Fibroblast of skin of left quadriceps (primary cell): Measurements from ENCODE around the gene PRSS33.

Source experiments
- DNase-seq, 2 experiments: peaks; one replicate each; pipeline ENCODE4 v3.0.0-alpha.2; 2013; ENCODE audit warnings: low read depth in 2 of 2

The PRSS33 gene

DNA sequence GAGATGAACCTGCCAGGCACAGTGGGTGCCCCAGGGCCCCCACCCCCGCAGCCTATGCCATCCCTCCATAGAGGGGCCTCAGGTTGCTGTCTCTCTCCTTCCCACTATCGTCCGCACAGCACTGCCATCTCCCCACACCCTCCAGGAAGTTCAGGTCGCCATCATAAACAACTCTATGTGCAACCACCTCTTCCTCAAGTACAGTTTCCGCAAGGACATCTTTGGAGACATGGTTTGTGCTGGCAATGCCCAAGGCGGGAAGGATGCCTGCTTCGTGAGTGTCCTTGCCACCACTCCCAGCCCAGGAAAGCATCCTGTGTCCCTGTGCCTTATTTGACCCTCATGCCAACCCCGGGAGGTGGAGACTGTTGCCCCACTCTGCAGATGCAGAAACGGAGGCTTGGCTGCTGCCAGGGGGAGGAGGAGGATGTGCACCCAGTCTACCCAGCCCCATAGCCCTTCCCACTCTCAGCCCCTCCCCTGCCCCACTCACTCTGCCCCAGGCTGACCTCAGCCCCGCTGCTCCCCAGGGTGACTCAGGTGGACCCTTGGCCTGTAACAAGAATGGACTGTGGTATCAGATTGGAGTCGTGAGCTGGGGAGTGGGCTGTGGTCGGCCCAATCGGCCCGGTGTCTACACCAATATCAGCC is 33.6 kb upstream of the PRSS33 start:
- no peak for DNase-seq

DNA sequence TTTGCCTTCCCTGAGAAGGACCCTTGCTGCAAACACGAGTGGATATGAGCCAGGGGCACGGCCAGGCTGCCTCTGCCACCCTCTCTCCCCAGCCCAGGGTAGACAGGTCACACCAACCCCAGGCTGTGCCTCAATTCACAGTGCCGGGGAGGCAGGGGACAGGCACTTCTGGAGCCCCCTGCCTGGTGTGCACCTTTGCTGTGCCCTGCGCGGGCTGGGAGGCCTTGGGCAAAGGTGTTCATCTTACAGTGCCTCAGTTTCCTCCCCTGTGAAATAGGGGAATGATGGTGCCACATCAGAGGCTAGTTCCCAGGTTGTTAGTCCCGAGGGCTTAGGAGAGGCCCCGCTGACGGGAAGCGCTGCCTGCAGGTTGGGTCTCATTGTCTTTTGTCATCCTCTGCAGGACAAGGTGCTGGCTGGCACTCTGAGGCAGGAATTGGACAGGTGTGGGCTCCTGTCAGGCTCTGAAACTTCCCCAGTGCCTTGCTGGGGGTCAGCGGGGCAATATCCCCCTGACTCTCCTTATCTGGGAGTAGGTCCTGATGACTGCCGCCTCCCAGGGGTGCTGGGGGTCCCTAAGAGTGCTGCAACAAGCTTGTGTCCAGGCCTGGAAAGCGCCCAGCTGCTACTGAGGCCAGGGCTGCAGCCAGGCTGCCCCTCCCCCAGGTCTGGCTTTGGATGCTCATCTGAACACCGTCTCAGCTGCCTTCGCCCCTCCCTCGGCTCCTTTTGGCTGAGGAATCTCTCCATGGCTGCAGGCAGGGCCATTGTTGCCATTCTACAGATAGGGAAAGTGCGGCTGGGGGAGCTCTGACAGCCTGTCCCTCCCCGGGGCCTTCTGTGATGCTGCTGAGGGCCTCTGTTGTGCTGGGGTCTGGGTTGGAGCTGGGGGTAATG is 32.8 kb upstream of the PRSS33 start:
- no peak for DNase-seq

DNA sequence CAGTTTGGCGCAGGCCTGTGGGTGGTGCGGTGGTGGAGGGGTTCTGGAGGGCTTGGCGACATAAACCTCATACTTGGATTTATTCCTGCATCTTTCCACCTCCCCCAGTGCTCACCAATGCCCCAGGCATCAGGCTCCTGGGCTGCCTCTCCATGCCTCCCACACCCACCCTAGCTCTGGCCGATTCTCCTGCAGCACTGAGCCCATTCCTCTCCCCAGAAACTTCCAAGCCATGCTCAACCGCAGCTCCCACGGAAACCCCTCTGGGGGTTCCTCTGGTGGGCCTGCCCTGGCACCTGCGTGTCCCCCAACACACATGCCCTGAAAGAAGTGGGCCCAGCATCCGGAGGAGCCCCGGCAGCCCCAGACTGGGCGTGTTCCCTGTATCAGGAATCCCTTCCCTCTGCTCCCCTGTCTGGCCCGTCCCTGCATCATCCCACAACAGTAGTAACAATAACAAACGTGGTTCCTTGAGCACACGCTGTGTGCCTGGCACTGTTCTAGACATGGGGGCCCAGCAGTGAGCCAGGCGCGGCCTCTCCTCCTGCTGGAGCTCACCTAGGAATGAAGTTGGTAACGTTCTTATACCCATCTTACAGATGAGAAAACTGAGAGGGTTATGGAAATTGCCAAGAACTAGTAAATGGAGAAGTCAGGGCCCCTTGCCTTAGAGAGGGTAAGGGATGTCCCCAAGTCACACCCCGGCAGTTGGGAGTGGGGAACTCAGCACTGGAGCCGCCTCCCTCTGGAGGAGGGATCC is 32.0 kb upstream of the PRSS33 start:
- DNase-seq: no peak

DNA sequence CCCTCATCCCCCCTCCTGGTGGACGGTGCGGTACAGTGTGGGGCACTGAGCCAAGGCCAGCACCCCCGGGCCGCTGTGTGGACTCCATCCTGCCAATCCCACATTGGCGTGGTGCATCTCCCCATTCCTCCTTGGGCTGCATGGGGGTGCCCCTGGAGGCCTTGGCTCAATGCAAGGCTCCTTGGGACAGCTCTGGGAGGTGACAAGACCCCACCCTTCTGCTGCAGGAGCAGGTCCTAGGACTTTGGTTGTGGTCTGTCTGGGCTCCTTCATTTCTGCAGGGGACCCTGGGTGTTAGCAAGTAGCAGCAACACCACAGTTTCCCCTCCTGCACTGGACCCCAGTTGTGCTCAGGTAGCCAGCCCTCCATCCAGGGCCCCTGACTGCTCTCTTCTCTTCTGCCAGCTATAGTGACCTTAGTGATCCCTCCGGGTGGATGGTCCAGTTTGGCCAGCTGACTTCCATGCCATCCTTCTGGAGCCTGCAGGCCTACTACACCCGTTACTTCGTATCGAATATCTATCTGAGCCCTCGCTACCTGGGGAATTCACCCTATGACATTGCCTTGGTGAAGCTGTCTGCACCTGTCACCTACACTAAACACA is 31.0 kb upstream of the PRSS33 start:
- no peak for DNase-seq

DNA sequence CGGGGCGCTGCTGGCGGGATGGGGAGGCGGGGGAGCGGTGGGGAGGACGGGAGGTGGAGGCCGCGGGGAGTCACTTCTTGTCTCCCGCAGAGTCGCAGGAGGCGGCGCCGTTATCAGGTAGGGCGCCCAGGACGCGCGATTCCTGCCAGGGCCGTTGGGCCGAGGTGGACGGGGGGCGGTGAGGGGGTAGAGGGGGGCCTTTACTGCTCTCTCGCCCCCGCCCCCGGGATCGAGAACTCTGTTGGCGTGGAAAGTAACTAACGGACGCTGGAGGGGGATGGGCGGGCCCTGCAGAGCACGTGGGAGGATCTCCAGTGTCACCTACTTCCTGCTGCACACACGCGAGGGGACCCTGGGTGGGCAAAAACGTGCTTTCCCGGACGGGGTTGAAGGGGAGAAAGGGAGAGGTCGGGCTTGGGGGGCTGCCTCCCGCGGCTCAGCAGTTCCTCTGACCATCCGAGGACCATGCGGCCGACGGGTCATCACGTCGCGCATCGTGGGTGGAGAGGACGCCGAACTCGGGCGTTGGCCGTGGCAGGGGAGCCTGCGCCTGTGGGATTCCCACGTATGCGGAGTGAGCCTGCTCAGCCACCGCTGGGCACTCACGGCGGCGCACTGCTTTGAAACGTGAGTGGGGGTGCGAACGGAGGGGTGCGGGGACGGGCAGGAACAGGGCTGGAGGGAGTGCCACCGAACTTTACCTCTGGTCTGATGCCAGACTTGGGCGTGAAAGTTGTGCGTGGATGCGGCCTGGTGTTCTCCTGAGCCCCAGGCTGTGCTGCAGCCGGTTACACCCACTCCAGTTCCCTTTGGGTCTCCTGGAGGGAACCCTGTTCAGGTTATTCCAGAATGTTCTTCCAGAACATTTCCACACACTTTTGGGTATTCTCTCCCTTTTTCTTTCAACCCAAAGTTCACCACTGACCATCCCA is 30.2 kb upstream of the PRSS33 start:
- DNase-seq: no peak

DNA sequence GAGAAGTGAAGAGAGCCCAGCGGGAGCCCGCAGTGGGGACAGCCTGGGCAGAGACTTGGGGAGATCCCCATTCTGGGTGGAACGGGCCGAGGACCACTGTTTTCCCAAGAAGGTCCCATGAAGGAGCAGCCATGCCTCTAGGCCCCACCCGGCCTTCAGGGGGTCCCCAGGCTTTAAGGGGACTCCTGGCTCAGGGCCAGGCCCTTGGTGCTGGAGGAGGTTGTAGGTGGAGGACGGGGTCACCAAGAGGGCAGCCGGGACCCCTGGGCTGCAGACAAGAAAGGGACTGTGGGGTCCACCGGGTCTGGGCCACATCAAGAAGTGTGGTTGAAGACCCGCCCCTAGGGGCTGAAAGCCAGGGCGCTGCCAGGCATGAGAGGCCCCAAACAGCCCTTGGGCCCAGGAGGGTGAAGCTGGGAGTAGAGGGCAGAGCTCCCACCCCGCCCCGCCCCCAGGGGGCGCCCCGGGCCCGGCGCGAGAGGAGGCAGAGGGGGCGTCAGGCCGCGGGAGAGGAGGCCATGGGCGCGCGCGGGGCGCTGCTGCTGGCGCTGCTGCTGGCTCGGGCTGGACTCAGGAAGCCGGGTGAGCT is 29.5 kb upstream of the PRSS33 start, which contains the start of gene PRSS21:
Gene PRSS21 (plus strand): TSS at position 487 of the 589 bp plus-strand sequence. CDS start 32 bp downstream, at position 519.
- no peak for DNase-seq

DNA sequence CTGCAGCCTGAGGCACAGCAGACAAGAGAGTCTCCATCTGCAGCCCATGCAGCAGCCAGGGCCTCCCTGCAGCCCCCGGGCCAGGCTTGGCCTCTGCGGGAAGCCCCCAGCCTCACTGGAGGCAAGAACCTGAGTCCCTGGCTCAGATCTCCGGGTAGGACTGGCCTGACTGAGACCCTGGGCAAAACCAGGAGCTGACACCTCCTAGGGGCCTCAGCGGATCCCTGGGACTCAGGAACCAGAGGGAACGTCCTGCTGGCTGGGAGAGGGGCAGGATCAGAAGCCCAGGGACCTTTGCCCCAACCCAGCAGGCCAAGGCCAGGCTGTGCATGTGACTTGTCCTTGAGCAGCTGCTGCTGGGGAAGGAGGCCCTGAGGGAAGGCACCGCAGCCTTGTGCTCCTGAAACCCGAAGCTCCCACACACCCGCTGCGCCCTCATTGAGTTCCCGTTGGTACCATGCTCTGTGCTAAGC is 28.0 kb upstream of the PRSS33 start:
- DNase-seq: no peak

DNA sequence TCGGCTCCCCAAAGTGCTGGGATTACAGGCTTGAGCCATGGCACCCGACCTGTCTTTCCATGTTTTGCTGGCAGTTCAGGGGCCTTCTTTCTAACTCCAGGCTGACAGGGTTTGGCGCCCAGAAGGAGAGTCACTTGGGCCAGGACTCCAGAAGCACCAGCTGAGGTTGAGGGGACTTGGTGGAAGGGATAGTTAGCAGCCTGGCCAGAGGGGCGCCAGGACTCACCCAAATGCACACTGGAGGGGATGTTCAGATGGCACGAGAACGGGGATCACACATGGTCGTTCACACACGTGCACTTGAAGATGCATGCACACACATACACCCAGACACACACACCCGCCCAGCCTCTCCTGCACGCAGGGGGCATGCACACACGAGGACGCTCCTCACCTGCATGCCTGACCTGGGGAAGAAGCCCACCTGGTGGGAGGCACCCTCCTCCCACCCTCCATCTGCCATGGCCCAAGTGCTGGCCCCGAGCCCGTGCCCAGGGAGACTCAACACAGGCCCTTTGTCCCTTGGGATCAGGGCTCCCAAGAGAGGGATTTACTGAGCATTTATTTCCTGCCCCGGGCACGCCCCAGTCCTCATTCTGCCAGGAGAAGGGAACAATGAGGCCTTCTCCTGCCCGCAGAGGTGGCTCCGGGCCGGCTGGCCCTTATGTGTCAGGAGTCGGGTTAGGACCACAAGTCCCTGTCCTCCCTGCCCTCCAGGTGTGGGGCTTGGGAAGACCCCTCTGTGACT is 27.4 kb upstream of the PRSS33 start:
- no peak for DNase-seq

DNA sequence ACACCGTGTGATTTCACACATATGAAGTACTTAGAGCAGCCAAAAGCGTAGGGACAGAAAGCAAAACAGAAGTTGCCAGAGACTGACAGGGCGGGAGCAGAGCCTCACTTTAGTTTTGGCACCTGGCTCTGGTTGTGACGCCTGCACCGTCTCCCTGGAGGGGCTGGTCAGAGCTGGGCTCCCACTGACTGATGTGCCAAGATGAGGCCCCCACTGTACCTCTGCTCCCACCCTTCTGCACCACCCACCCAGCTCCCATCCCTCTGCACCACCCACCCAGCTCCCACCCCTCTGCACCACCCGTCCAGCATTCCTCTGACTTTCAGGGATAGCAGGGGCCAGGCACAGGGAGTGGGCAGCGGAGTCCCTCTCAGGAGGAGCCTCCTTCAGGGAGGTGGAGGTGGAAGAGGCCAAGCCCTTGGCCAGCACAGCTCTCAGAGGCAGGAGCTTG is 26.4 kb upstream of the PRSS33 start:
- DNase-seq: no peak

DNA sequence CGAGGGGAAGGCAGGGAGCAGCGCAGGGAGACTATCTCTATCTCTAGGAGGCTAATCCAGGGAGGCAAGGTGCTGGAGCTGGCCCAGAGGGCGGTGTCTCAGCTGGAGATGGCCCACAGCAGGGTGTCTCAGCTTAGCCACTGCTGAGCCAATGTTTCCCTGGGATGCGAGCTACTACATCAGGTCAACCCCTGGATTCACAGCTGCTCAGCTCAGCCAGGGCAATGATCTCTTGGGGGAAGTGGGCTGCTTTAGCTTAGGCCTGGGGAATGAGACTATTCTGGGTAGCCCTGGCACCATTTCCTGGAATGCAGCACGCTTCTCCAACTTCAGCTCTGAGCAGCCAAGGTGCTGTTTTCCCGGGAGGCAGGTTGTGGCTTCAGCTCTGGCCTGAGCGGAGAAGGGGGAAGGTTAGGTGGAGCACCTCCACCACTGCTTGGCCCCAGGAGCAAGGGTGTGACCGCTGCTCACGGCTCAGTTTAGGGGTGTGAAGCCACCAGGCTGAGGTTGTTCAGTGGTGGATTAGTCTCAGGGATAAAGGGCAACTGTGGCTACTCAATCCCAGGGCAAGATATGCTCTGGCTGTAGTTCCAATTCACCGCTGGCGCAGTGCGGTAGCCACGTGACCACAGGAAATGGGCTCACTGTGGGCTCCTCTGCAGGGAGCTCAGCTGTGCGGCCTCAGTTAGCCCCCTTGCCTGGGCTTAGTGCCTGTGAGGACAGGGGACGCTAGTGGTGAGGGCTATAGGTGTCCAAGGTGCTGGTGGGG is 24.5 kb upstream of the PRSS33 start:
- DNase-seq: no peak

DNA sequence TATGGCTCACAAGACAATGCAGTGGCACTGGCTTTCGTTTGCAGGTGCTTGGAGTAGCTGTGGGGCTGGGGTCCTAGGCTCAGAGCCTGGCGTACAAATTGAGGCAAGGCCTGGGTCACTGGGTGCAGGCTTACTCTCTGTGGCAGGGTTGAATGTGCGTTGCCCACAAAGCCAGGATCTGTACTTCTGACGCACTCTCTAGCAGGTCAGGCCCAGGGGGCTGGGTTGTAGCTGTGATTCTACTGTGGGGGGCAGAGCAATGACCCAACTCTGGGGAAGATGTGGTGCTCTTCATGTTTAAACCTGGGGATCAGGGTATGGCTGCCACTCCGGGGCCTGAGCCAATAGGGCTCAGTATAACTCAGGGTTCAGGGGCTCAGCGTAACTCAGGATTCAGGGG is 23.3 kb upstream of the PRSS33 start:
- DNase-seq: no peak

DNA sequence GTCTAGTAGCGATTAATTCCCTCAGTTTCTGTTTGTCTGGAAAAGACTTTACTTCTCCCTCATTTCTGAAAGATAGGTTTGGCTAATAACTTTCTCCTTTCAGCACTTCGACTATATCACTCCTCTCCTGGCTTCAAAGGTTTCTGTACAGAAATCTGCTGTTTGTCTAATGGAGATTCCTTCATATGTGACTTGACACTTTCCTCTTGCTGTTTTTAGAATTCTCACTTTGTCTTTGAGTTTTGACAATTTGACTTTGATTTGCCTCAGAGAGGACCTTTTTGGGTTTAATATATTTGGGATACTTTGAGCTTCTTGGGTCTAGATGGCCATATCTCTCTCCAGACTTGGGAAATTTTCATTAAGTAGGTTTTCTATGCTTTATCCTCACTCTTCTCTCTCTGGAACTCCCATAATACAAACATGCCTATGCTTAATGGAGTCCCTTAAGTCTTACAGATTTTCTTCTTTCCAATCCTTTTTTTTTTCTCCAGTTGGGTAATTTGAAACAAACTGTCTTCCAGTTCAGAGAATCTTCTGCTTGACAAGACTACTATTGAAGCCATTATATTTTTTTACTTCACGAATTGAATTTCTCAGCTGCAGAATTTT is 21.9 kb upstream of the PRSS33 start:
- DNase-seq: no peak

DNA sequence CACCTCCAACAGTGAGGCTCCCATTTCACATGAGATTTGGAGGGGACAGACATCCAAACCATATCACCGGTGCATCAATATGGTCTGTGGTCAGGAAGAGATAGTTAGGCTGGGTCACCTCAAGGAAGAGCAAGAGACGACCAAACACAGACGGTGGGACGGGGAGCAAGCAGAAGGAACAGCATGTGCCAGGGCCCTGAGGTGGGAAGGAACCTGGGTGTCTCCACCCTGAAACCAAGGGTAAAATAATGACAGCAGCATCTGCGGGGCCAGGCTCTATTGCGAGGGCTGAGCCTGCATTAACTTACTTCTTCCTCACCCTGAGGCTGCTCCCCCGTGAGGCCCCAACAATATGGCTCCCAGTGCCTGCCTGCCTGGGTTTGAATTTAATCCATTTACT is 20.8 kb upstream of the PRSS33 start:
- DNase-seq: no peak

DNA sequence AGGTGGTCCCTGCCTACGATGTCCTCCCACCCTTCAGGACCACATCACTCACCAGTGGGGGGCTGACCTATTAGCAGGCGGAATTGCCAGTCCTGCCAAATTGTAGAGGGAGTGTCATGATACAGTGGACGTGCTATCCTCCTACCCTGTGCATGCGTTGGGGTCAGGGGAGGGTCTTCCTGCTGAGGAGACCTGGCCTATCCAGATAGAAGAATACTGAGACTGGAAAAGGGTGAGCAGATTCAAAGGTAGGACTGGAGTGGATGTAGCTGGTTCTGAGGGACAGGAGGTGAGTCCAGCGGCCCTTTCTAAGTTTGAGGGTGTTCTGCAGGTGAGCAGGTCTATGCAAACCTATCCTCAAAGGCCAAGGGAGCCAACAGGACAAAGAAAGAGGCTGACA is 18.9 kb upstream of the PRSS33 start:
- no peak for DNase-seq

DNA sequence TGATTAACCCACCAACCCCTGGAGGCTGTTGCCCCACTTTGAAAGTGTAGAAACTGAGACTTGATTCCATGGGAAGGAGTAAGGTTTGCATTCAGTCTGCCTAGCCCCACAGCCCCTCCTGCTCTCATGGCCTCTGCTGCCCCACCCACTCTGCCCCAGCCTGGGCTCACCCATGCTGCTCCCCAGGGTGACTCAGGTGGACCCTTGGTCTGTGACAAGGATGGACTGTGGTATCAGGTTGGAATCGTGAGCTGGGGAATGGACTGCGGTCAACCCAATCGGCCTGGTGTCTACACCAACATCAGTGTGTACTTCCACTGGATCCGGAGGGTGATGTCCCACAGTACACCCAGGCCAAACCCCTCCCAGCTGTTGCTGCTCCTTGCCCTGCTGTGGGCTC is 17.4 kb upstream of the PRSS33 start:
- no peak for DNase-seq

DNA sequence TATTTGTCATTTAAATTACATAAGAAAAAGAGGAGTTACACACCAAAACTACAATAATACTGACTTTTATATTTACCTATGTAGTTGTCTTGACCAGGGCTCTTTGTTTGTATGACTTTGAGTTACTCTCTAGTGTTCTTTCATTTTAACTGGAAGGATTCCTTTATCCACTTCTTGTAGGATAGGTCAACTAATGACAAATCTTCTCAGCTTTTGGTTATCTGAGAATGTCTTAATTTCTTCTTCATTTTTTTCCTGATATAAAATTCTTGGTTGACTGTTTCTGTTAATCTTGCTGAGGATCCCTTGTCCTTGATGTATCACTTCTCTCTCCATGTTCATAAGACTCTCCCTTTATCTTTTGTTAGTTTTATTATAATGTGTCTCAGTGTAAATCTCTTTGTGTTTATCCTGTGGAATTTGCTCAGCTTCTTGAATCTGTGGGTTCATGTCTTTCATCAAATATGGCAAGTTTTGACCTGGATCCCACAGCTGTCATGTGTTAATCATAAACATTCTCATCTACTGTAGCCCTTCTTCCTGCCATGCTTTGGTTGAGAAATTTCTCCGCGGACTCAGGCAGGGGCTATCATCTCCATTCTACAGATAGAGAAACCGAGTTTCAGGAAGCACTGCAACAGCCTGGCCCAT is 16.3 kb upstream of the PRSS33 start:
- DNase-seq: no peak

DNA sequence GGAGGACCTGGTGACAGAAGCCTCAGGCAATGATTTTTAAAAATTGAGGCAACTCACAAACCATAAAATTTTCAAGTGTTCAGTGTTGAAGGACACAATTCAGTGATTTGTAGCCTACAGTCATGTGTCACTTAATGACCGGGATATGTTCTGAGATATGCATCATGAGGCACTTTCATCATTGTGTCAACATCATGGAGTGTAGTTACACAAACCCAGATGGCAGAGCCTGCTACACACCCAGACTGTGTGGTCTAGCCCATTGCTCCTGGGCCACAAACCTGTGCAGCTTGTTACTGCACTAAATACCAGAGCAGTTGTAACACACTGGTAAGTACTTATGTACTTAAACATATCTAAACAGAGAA is 12.5 kb upstream of the PRSS33 start:
- DNase-seq: no peak
